ENCODE results near the gene CPB2.

CPB2 gene

GRCh38 chr13:46104868-46105267 is at the start of gene CPB2:
CPB2 (minus strand) TSS chr13:46105033; CDS start chr13:46105009, 24 bp downstream.
- DNase-seq, result no peak

- DNase-seq, result no peak
Measured at GRCh38 chr13:46154136-46154801, 49.4 kb upstream of the CPB2 start.

GRCh38 chr13:46152627-46153328 is 47.9 kb upstream of the CPB2 start:
- no peak for DNase-seq

- DNase-seq, result no peak
Measured at GRCh38 chr13:46150134-46150693, 45.4 kb upstream of the CPB2 start.

GRCh38 chr13:46149272-46150133 is 44.7 kb upstream of the CPB2 start:
- no peak for DNase-seq

- no peak for DNase-seq
Measured at GRCh38 chr13:46146898-46147297, 42.1 kb upstream of the CPB2 start.

GRCh38 chr13:46145950-46146349 is 41.1 kb upstream of the CPB2 start:
- no peak for DNase-seq

- no peak for DNase-seq
Measured at GRCh38 chr13:46145135-46145534, 40.3 kb upstream of the CPB2 start.

- DNase-seq, result no peak
Measured at GRCh38 chr13:46143184-46143701, 38.4 kb upstream of the CPB2 start.

GRCh38 chr13:46142776-46143175 is 37.9 kb upstream of the CPB2 start:
- DNase-seq, result no peak

GRCh38 chr13:46140044-46140443 is 35.2 kb upstream of the CPB2 start:
- no peak for DNase-seq

- no peak for DNase-seq
Measured at GRCh38 chr13:46137627-46138317, 32.9 kb upstream of the CPB2 start.

- DNase-seq, result no peak
Measured at GRCh38 chr13:46136688-46137087, 31.9 kb upstream of the CPB2 start.

- no peak for DNase-seq
Measured at GRCh38 chr13:46134961-46135522, 30.2 kb upstream of the CPB2 start.

- DNase-seq, result no peak
Measured at GRCh38 chr13:46134494-46134893, 29.7 kb upstream of the CPB2 start.

GRCh38 chr13:46132109-46132508 is 27.3 kb upstream of the CPB2 start:
- DNase-seq, result no peak

GRCh38 chr13:46131705-46132104 is 26.9 kb upstream of the CPB2 start:
- DNase-seq, result no peak

- DNase-seq, result no peak
Measured at GRCh38 chr13:46129955-46130618, 25.3 kb upstream of the CPB2 start.

- DNase-seq, result no peak
Measured at GRCh38 chr13:46129124-46129523, 24.3 kb upstream of the CPB2 start.

- DNase-seq, result no peak
Measured at GRCh38 chr13:46127358-46128023, 22.7 kb upstream of the CPB2 start.

Data from NCI-H1092 (cell line).